Epithelial cell of prostate (primary cell): ENCODE measurements around the gene FAM53A.

Experiments
- DNase-seq: peaks from one replicate; pipeline ENCODE4 v3.0.0-alpha.2; 2011; ENCODE audit warnings: low read depth, low spot score
- H3K27ac ChIP-seq: fragments of 450-650 bp; 2 replicates; pipeline ENCODE4 v1.5.1; 2017; ENCODE audit warnings: mild to moderate bottlenecking

FAM53A gene

GRCh38 chr4:1663549-1663948 is 20.6 kb downstream of the FAM53A start:
- DNase-seq, result no peak
- no peak overlapping the region for H3K27ac ChIP-seq

- H3K27ac ChIP-seq, result no peak overlapping the region
- DNase-seq, result no peak
Measured at GRCh38 chr4:1661695-1662094, 22.4 kb downstream of the FAM53A start.

- H3K27ac ChIP-seq, result no peak overlapping the region
Measured at GRCh38 chr4:1660948-1661677, 23.0 kb downstream of the FAM53A start.

GRCh38 chr4:1659104-1660043 is 24.7 kb downstream of the FAM53A start:
- DNase-seq, result no peak
- H3K27ac ChIP-seq, result no peak overlapping the region

More at GRCh38 chr4:1660948-1661677, 23.0 kb downstream of the FAM53A start:
- no peak for DNase-seq

GRCh38 chr4:1658581-1658980 is 25.5 kb downstream of the FAM53A start:
- H3K27ac ChIP-seq, result no peak overlapping the region
- no peak for DNase-seq

GRCh38 chr4:1658146-1658545 is 26.0 kb downstream of the FAM53A start:
- no peak for DNase-seq
- no peak overlapping the region for H3K27ac ChIP-seq

- no peak for DNase-seq
- H3K27ac ChIP-seq, result no peak overlapping the region
Measured at GRCh38 chr4:1656986-1657385, 27.1 kb downstream of the FAM53A start.

GRCh38 chr4:1656132-1656531 is 28.0 kb downstream of the FAM53A start:
- DNase-seq, result no peak
- H3K27ac ChIP-seq, result no peak overlapping the region

GRCh38 chr4:1655676-1656075 is 28.4 kb downstream of the FAM53A start:
- H3K27ac ChIP-seq, result no peak overlapping the region
- no peak for DNase-seq

GRCh38 chr4:1655081-1655480 is 29.0 kb downstream of the FAM53A start:
- DNase-seq, result no peak
- no peak overlapping the region for H3K27ac ChIP-seq

- no peak for DNase-seq
- no peak overlapping the region for H3K27ac ChIP-seq
Measured at GRCh38 chr4:1654216-1654955, 29.7 kb downstream of the FAM53A start.

GRCh38 chr4:1653776-1654175 is 30.3 kb downstream of the FAM53A start:
- no peak overlapping the region for H3K27ac ChIP-seq
- DNase-seq, result no peak

GRCh38 chr4:1652088-1652487 is 32.0 kb downstream of the FAM53A start:
- DNase-seq, result no peak
- no peak overlapping the region for H3K27ac ChIP-seq

GRCh38 chr4:1651609-1652008 is 32.5 kb downstream of the FAM53A start:
- no peak for DNase-seq
- H3K27ac ChIP-seq, result no peak overlapping the region

- DNase-seq, result no peak
- no peak overlapping the region for H3K27ac ChIP-seq
Measured at GRCh38 chr4:1648962-1649361, 35.2 kb downstream of the FAM53A start.

GRCh38 chr4:1647432-1647831 is 36.7 kb downstream of the FAM53A start:
- no peak overlapping the region for H3K27ac ChIP-seq
- no peak for DNase-seq

GRCh38 chr4:1646690-1647089 is 37.4 kb downstream of the FAM53A start:
- no peak for DNase-seq
- no peak overlapping the region for H3K27ac ChIP-seq

GRCh38 chr4:1644891-1645657 is 39.0 kb downstream of the FAM53A start:
- H3K27ac ChIP-seq, result no peak overlapping the region
- peak; percentile 12 for DNase-seq

- DNase-seq, result no peak
- no peak overlapping the region for H3K27ac ChIP-seq
Measured at GRCh38 chr4:1643971-1644735, 40.0 kb downstream of the FAM53A start.
